Measurements from ENCODE around the gene KCNE5. TPM values are rescaled to one million over a fixed set of nuclear protein-coding genes. Genes with fewer than 3 reads are reported as not detected.

The KCNE5 gene, protein sequence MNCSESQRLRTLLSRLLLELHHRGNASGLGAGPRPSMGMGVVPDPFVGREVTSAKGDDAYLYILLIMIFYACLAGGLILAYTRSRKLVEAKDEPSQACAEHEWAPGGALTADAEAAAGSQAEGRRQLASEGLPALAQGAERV
- total RNA-seq = under 0.01 and 0.38 TPM in 2 replicates

DNA sequence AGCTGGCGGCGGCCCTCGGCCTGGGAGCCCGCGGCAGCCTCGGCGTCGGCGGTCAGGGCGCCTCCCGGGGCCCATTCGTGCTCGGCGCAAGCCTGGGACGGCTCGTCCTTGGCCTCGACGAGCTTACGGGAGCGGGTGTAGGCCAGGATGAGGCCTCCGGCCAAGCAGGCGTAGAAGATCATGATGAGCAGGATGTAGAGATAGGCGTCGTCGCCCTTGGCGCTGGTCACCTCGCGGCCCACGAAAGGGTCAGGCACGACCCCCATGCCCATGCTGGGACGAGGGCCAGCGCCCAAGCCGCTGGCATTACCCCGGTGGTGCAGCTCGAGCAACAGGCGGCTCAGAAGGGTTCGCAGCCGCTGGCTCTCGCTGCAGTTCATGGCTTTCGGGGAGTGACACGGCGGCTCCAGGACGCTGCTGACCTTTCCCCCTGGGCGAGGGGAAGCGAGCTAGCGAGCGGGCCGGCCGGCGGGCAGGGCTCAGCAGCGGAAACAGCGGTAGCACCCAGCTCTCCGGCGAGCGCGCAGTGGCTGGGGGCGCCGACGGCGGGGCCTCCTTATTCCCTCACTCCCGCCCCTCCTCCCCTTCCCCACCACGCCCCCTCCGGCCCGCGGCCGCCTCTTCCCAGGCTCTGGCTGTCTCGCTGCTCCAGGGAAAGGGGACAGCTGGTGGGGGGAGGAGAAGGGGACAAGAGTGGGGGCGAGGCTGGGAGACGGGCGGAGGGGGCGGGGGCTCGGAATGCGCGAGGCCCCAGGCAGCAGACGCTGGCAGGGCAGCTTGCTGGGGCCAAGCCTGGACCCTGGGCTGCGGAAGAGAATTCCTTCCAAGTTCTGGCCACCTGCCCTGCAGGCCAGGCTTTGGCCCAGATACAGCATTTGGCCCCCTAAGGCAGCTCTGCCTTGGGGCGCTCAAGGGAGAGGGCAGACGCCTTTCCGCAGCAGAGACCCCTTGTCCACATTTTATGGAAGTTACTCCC, at the start of gene KCNE5:
KCNE5 (minus strand) TSS at position 532 of the 976 bp plus-strand sequence; CDS start at position 380, 152 bp downstream.

Small RNA genes lying within 50 kb of the gene (small RNA-seq; reads per million reads assigned to genes)
- gene AL118496.2 = not detected

Other genes with a start within 250 kb of the KCNE5 start
- under 0.01 TPM in 1 of 2 replicates, not detected in the other for gene GUCY2F, start 143.1 kb downstream of the KCNE5 start, total RNA-seq
- gene NXT2, start 88.3 kb downstream of the KCNE5 start, total RNA-seq = 5.9 and 7.7 TPM in 2 replicates
- 77.7 and 103 TPM in 2 replicates for gene ACSL4, start 108.1 kb upstream of the KCNE5 start, total RNA-seq